Stimulated activated CD4-positive, alpha-beta T cell treated with anti-CD3 and anti-CD28 coated beads, Interleukin-1b, Interleukin-23, amount 100 ng/mL, for 1 hour (primary cell): ENCODE data around the gene PIP5KL1.
A peak's percentile ranks its signal among the peaks of the same experiment; 100 is the strongest.

Experiments
- DNase-seq, 2 donors: peaks; one replicate each; pipeline ENCODE4 v3.0.0-alpha.2; 2020; ENCODE audit warnings: low read depth in 2 of 2

The PIP5KL1 gene

DNA sequence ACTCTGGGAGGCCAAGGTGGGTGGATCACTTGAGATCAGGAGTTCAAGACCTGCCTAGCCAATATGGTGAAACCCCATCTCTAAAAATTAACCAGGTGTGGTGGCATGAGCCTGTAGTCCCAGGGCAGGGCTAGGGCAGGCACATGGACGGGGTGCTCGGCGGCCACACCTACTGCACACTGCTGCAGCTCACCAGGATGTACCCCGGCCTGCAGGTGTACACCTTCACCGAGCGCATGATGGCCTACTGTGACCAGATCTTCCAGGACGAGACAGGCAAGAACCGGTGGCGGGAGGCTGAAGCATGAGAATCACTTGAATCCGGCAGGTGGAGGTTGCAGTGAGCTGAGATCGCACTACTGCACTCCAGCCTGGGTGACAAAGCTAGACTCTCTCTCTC lies 16.9 kb downstream of the PIP5KL1 start:
- no peak for DNase-seq

- DNase-seq: no peak
These were observed 17.7 kb downstream of the PIP5KL1 start for GRCh38 chr9:127912882-127913281.

- DNase-seq: no peak
These were observed 18.3 kb downstream of the PIP5KL1 start for GRCh38 chr9:127912296-127912695.

DNA sequence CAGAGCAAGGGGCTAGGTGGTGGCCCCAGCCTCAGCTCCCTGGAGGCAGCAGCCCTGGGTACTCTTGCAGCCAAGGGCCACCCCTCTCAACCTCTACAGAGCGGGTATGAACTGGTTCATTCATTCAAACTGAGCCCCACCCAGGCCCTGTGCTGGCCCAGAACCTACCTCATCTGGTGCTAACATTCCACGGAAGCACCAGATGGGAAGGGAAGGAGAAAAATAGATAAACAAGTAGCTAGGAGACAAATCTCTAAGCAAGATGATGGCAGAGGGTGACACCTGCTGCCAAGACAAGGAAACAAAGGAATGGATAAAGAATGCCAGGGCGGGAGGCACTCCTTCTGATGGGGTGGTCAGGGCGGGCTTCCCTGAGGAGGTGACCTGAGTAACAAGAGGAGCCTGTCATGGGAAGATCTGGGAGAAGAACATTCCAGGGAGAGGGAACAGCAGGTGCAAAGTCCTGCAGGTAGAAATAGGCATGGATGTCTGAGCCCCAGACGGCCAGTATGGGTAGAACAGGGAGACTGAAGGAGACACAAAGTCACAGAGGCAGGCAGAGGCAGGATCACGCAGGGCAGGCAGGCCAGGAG lies 19.9 kb downstream of the PIP5KL1 start:
- no peak for DNase-seq

DNA sequence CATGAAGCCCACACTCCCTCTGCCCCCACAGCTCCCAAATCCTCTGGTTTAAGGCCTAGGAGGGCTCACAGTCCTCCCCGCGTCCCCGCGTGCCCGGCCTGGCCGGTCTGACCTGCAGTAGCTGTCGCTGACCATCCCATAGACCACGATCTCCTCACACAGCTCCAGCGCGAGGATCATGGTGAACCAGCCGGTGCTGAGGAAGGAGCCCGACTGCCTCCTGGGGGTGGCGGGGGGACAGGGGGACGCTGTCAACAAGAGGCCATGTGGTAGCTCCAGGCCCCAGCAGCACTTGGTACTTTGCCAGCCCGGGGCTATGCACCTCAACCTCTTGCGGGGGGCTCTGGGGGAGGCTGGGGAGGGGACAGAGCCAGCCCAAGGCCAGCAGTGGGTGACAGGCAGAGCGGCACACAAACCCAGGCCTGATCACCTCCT lies 20.7 kb downstream of the PIP5KL1 start:
- no peak for DNase-seq

- DNase-seq: no peak
These were observed 22.0 kb downstream of the PIP5KL1 start for GRCh38 chr9:127908660-127908926.

DNA sequence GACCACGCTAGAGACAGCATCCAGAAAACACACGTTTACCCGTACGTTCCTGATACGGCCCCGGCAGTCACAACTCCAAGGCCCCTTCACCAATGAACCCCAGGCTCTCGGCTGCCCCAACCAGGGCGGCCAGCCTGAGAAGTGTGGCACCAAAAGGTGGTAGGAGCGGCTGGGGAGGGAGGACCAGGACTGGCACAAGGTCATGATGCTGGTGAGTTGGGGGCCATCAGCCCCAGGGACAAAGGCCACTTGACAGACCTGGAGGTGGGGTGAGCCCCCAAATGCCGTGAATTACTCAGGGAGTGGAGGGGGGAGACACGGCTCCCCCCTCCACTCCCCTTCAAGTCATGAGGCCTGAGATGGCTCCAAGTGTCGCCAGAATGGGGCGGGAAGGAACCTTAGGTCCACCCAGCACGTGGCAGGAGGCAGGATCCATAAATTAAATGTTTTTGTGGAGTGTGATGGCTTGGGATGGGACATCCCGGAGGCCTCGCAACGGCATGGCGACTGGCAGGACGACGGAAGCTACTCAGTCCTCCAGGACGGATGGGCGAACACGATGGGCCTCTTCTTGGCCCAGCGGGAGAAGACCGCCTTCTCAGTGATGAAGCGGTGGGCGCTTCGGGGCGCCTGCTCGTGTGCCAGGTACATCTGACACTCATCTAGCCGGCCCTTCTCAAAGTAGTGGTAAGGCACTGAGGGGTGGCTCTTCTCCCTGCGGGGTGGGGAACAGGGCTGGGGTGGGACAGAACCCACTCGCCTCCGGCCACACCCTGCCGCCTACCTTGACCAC lies 22.5 kb downstream of the PIP5KL1 start:
- DNase-seq: no peak

DNA sequence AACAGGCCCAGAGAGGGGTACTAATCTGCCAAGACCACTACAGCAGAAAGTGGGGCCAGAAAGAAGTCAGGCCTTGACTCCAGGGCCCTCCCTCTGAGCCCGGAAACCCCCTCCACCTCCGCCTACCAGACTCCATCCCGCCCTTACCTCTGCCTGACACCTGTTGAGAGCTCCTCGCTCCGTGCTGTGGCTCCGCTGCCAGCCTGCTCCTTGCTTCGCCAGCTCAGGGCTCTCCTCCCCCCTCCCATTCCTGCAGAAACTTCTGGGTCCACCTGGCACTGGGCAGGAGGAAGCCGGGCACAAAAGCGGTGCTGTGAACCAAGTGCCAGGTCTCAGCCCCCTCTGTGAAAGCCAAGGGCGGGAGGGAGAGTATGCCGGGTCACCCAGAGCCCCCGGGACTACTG lies 24.8 kb downstream of the PIP5KL1 start:
- peak in 1 of 2 donors; percentile 50 for DNase-seq

GRCh38 chr9:127905004-127905728 lies 25.4 kb downstream of the PIP5KL1 start:
- DNase-seq: peak in 1 of 2 donors; percentile 45

DNA sequence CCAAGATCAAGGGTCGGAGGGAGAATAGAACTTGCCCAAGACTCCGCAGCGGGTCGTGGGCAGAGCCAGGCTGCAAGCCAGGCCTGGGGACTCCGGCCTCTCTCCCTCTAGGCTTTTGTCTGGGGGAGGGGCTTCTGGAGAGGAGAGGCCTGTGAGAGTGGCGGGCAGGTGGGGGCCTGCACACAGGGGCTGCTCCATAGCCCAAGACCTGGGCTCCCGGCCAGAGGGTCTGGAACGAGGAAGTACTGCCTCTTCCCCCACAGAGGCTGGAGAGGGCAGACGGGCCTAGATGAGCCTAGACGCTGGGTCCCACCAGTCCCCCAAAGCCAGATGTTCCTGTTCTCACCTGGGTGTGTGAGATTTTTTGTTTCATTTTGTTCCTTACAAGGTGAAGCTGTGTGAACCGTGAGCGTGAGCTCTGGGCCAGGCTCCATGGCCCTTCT lies 26.0 kb downstream of the PIP5KL1 start:
- DNase-seq: no peak

GRCh38 chr9:127903557-127904475 lies 26.8 kb downstream of the PIP5KL1 start:
- DNase-seq: peak in 1 of 2 donors; percentile 47

GRCh38 chr9:127899128-127899943 lies 31.2 kb downstream of the PIP5KL1 start, which contains the start of gene ST6GALNAC6:
TSS of gene ST6GALNAC6 (minus strand) at chr9:127899603. CDS start at chr9:127897981, 1,622 bp downstream.
- DNase-seq: peak; percentile 26 to 63

DNA sequence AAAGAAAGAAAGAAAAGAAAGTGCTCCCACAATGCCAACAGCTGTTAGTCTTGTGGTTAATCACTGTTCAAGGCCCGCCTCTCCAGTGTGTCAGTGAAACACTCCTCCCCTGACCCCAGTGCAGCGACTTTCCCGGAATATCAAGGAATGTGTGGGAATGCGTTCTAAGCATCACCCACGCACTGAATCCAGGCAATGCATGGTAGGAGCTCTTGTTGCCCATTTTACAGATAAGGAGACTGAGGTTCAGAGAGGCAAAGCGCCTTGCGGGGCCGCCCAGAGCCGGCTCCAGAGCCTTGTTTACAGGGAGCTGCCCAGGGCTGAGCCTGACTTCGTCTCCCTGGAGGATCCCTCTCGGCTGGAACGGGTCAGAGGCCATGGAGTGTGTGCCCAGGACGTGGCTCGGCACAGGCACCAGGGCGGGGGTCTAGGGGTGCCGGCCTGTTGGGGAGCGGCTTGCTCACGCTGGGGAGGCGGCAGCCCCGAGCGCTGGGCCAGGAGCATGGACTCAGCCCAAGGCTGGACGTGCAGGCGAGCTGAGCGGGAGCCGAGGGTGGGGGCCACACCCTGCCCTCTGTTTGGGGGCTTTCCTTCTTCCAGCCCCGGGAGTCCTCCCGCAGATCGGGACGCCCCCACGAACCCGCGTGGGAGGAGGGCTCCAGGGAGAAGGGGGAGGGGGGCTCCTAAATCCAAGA lies 32.0 kb downstream of the PIP5KL1 start:
- DNase-seq: no peak

- DNase-seq: no peak
These were observed 33.3 kb downstream of the PIP5KL1 start for GRCh38 chr9:127897193-127897692.

GRCh38 chr9:127896395-127897192 lies 34.0 kb downstream of the PIP5KL1 start:
- DNase-seq: no peak

GRCh38 chr9:127895811-127896210 lies 34.8 kb downstream of the PIP5KL1 start:
- DNase-seq: no peak

- DNase-seq: no peak
These were observed 37.2 kb downstream of the PIP5KL1 start for GRCh38 chr9:127893392-127893791.

DNA sequence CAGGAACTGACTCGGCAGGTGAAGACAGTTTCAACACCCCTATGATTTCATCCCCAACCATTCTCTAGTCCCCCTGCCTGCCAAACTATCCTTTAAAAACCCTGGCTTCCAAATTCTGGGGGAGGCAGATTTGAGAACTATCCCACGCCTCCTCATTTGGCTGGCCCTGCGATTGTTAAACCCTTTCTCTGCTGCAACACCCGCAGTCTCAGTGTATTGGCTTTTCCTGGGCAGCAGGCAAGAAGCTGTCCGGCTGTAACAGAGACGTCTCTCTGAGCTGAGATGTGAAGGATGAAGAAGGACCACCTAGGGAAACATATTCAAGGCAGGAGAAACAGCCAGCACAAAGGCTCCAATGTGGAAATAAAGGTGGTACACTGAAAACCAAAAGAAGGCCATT lies 37.7 kb downstream of the PIP5KL1 start:
- no peak for DNase-seq

- no peak for DNase-seq
These were observed 40.5 kb downstream of the PIP5KL1 start for GRCh38 chr9:127890053-127890452.
